HG03457 (cell line): Measurements from ENCODE around the gene OSBPL7.
"Not testable (repeated sequence)": the region's sequence is repeated elsewhere in the genome, so short reads cannot be mapped to it uniquely, and the experiment has no call there.

Source experiments
- ATAC-seq: cut with Tn5 transposase; IDR thresholded peaks from one replicate; pipeline ENCODE4 v1.9.1; 2021; ENCODE audit warnings: moderate number of reproducible peaks; ENCODE audit not compliant: unreplicated experiment

The OSBPL7 gene

GRCh38 chr17:47776330-47777197 is 45.0 kb downstream of the OSBPL7 start:
- no peak for ATAC-seq

GRCh38 chr17:47774987-47775580 is 46.5 kb downstream of the OSBPL7 start:
- no peak for ATAC-seq

DNA sequence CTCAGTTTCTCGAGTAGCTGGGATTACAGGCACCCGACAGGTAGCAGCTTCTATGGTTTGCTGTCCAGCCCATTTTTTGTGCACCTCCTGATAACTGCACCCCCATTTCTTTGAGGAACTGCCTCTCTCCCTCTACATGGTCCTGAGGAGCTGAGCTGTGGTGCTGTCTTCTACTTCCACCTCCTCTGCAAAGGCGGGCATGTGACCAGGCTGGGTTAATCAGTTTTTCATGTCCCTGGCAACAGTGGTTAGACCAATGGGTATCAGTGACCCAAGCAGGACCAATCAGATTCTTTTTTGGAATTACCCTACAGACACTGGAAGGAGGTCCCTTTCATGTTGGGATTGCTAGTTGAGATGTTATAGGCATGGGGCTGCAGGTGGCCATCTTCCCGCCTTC is 47.3 kb downstream of the OSBPL7 start:
- ATAC-seq = no peak

DNA sequence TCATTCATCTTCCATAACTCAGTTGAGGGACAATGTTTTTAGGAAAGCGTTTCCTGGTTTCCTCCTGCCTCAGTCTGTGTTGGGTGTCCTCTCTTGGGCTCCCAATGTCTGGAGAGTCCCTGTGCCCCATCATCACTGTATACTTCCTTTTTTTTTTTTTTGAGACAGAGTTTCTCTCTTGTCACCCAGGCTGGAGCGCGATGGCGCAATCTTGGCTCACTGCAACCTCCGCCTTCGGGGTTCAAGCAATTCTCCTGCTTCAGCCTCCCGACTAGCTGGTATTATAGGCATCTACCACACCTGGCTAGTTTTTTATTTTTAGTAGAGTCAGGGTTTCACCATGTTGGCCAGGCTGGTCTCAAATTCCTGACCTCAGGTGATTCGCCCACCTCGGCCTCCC is 47.9 kb downstream of the OSBPL7 start:
- not testable (repeated sequence) for ATAC-seq

- no peak for ATAC-seq
Measured at GRCh38 chr17:47763913-47764582, 57.5 kb downstream of the OSBPL7 start.

DNA sequence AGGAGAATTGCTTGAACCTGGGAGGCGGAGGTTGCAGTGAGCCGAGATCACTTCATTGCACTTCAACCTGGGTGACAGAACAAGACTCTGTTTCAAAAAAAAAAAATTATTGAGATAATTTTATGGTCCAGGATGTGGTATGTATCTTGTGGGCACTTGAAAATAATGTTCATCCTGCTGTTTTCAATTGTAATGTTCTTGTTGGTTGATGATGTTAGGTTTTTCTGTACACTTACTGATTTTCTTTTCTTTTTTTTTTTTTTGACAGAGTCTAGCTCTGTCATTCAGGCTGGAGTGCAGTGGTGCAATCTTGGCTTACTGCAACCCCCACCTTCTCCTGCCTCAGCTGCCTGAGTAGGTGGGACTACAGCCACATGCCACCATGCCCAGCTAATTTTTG is 58.9 kb downstream of the OSBPL7 start:
- no peak for ATAC-seq

- no peak for ATAC-seq
Measured at GRCh38 chr17:47760409-47761140, 61.0 kb downstream of the OSBPL7 start.

DNA sequence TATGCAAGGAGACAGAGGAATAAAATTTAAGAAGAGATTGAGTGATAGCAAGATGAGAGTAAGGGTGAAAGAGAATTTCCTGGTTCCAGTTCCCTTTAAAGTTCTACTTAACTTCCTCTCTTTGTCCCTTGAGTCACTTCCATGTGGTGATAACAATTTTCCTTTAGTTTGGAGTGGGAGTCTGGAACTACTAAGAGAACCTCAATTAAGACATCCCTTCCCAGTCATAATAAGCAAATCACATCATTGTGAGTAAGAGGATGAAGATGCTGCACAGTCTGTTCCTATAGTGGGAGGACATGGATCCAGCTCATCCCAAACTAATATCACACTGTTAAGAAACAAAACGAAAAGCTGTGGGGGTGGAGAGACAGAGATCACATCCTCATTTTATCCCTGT is 64.2 kb downstream of the OSBPL7 start:
- no peak for ATAC-seq
